BE2C (cell line): ENCODE measurements around the gene KIAA0040. TPM values are rescaled to one million over a fixed set of nuclear protein-coding genes. Genes with fewer than 3 reads are reported as not detected.

Experiments used
- DNase-seq: peaks from one replicate; pipeline ENCODE4 v3.0.0-alpha.2; 2020
- H3K27me3 ChIP-seq: fragments of 250-450 bp; sonication (Bioruptor Pico); 2 replicates; pipeline ENCODE4 v1.5.1; 2020; ENCODE audit warnings: mild to moderate bottlenecking
- H3K36me3 ChIP-seq: fragments of 250-450 bp; sonication (Bioruptor Pico); 2 replicates; pipeline ENCODE4 v1.5.1; 2020; ENCODE audit warnings: mild to moderate bottlenecking
- H3K4me1 ChIP-seq: fragments of 250-450 bp; sonication (Bioruptor Pico); 2 replicates; pipeline ENCODE4 v1.5.1; 2020
- H3K4me3 ChIP-seq: 2 replicates; pipeline ENCODE4 v1.5.1; 2011; ENCODE audit warnings: low read depth, low read length
- H3K9me3 ChIP-seq: fragments of 250-450 bp; sonication (Bioruptor Pico); 2 replicates; pipeline ENCODE4 v1.5.1; 2020
- CTCF ChIP-seq: IDR thresholded peaks from 2 replicates; pipeline ENCODE4 v1.5.1; 2012; ENCODE audit warnings: mild to moderate bottlenecking, low read depth, low read length
- polyA plus RNA-seq: library from polyadenylated mRNA; unstranded; fragments of >200 nt; gene quantifications from one replicate; pipeline ENCODE4 v1.2.1, GENCODE V29; 2012; ENCODE audit warnings: low read depth, missing spikeins; ENCODE audit not compliant: insufficient read length, insufficient read depth

The KIAA0040 gene
- polyA plus RNA-seq = not detected

DNA sequence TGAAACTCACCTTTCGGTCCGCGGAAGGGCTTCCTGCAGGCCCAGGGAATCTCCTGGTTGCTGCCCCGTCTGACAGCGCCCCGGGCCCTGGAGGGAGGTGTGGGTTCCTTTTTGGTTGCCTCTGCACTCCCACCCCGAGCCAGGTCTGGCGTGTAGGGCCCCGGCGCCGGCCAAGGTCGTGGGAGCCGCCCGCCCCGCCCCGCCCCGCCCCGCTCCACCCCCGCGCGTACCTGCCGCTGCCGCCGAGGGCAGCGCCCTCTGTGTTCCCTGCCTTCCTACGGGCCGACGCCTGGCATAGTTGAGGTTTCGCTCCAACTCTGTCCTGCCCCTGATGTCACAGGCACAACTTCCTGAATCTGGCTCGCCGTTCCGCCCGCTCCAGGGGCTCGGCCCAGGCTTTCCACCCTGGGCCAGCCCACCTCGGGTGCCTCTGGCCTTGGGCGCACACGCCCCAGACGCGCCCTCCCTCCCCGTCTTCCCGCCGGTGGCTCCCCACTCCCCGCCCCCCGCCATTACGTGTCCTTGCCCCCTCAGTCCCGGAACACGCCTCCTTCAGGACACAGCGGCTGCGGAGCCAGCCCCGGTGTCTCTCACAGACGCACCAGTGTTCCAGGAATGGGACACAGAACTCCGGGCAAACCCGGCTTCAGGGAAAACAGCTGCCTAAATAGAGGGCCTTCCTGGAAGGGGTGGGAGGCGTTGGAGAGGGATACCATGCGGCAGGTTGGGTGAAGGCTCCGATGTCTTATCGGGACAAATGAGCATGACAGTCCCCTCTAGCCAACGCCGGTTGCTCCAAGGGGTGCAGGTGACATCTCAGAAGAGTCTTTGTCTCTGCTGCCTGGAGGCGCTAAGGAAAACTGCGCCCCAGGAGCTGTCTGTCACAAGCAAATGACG, at the start of gene KIAA0040:
Gene KIAA0040, minus strand, starts transcription at position 147 of the 897 bp plus-strand sequence. CDS start 31,763 bp downstream, outside the sequence.
- Histone ChIP-seq H3K27me3 (peaks cover 22% of the 10 kb centered on the region), H3K36me3 (no peaks in the 10 kb centered on the region), H3K4me3 (peak within 1 kb of the TSS; percentile 49), H3K4me1 (no peaks in the 10 kb centered on the region), H3K9me3 (no peaks in the 10 kb centered on the region)
- no peak for TF ChIP-seq CTCF
- peak; percentile 41 for DNase-seq

GRCh38 chr1:175237389-175237788, 44.8 kb upstream of the KIAA0040 start:
- H3K36me3 ChIP-seq = no peaks in the 10 kb centered on the region
- TF ChIP-seq CTCF = no peak
- no peaks in the 10 kb centered on the region for H3K27me3 ChIP-seq
- H3K9me3 ChIP-seq = no peaks in the 10 kb centered on the region
- H3K4me3 ChIP-seq = no peak overlapping the region
- H3K4me1 ChIP-seq = no peaks in the 10 kb centered on the region
- no peak for DNase-seq

DNA sequence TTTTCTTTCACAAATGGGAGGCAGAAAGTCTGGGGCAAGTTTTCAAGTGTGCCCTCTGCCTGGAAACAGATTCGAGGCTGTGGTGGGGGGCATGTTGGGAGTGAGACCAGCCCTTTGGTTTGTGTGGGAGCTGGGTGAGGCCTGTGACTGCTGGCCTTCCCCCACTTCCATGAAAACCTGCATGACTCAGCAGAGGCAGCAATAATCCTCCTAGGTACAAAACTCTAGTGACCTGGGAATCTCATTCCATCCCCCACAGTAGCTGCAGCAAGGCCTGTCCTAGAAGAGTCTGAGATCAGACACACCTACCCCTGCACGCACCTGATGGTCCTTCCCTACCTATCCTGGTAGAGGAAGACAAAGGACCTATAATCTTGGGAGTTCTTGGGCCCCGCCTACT, 42.1 kb upstream of the KIAA0040 start:
- Histone ChIP-seq H3K9me3 (no peaks in the 10 kb centered on the region), H3K27me3 (no peaks in the 10 kb centered on the region), H3K36me3 (no peaks in the 10 kb centered on the region), H3K4me1 (no peaks in the 10 kb centered on the region), H3K4me3 (no peak overlapping the region)
- no peak for TF ChIP-seq CTCF
- no peak for DNase-seq

- no peaks in the 10 kb centered on the region for H3K9me3 ChIP-seq
- H3K27me3 ChIP-seq = no peaks in the 10 kb centered on the region
- H3K4me3 ChIP-seq = no peak overlapping the region
- H3K4me1 ChIP-seq = no peaks in the 10 kb centered on the region
- no peak for TF ChIP-seq CTCF
- no peaks in the 10 kb centered on the region for H3K36me3 ChIP-seq
- DNase-seq = no peak
Observed at GRCh38 chr1:175232335-175232734, 39.8 kb upstream of the KIAA0040 start.

GRCh38 chr1:175225805-175226129, 33.2 kb upstream of the KIAA0040 start:
- no peak for TF ChIP-seq CTCF
- Histone ChIP-seq H3K4me3 (no peak overlapping the region), H3K9me3 (no peaks in the 10 kb centered on the region), H3K36me3 (no peaks in the 10 kb centered on the region), H3K27me3 (no peaks in the 10 kb centered on the region), H3K4me1 (no peaks in the 10 kb centered on the region)
- DNase-seq = no peak

DNA sequence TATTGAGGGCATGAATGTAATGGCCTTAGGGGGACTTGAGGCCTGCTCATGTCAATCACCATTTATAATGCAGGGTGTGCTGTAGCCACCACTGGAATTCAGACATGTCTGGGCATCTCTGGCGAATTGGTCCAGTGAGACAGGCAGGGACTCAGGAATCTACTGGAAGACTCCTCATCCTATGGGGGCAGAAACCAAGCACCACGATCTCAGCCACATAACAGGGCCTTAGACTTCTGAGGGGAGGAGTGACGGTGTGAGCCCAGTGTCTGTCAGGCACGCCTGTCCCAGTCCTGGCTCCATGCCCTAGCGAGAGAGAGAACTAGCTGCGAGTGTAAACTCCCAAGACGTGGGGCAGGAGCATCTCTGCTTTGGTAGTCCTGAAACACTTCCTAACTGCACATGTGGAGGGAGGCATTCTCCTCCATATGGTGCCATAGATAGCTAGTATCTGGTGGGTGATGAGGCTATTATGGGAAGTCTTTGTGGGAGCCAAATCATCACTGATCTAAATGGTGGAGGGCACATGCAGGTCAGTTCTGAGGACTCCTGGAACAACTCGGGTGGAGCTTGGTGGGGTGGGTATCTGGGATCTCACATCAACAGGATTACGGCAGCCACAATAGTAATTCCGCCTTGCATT, 29.8 kb upstream of the KIAA0040 start:
- Histone ChIP-seq H3K9me3 (no peaks in the 10 kb centered on the region), H3K27me3 (no peaks in the 10 kb centered on the region), H3K36me3 (no peaks in the 10 kb centered on the region), H3K4me3 (no peak overlapping the region), H3K4me1 (no peaks in the 10 kb centered on the region)
- no peak for DNase-seq
- TF ChIP-seq CTCF = no peak
